HG03469 (cell line): ENCODE measurements around the gene SLC24A3.

Source experiments
- ATAC-seq: cut with Tn5 transposase; IDR thresholded peaks from one replicate; pipeline ENCODE4 v1.9.1; 2021; ENCODE audit warnings: mild to moderate bottlenecking, moderate library complexity, moderate number of reproducible peaks; ENCODE audit not compliant: unreplicated experiment

SLC24A3 gene

GRCh38 chr20:19212469-19212815, at the start of gene SLC24A3:
Gene SLC24A3, plus strand, starts transcription at chr20:19212642.
- ATAC-seq, result no peak

- no peak for ATAC-seq
Observed at GRCh38 chr20:19170148-19170547, 42.3 kb upstream of the SLC24A3 start.

GRCh38 chr20:19172637-19173036, 39.8 kb upstream of the SLC24A3 start:
- ATAC-seq, result no peak

GRCh38 chr20:19176470-19177052, 35.9 kb upstream of the SLC24A3 start:
- ATAC-seq, result no peak

GRCh38 chr20:19181552-19181951, 30.9 kb upstream of the SLC24A3 start:
- no peak for ATAC-seq

GRCh38 chr20:19185083-19185482, 27.4 kb upstream of the SLC24A3 start:
- ATAC-seq, result no peak

GRCh38 chr20:19193349-19193748, 19.1 kb upstream of the SLC24A3 start:
- ATAC-seq, result no peak

- no peak for ATAC-seq
Observed at GRCh38 chr20:19205981-19206396, 6.5 kb upstream of the SLC24A3 start.

GRCh38 chr20:19207541-19207940, 4.9 kb upstream of the SLC24A3 start:
- ATAC-seq, result no peak

- ATAC-seq, result no peak
Observed at GRCh38 chr20:19210391-19211155, 1.9 kb upstream of the SLC24A3 start.

GRCh38 chr20:19211252-19211651, 1.2 kb upstream of the SLC24A3 start:
- no peak for ATAC-seq

GRCh38 chr20:19211661-19212468, 577 bp upstream of the SLC24A3 start:
- no peak for ATAC-seq

GRCh38 chr20:19212821-19213502, 520 bp downstream of the SLC24A3 start:
- ATAC-seq, result no peak

- ATAC-seq, result no peak
Observed at GRCh38 chr20:19213946-19214490, 1.6 kb downstream of the SLC24A3 start.

GRCh38 chr20:19218411-19218810, 6.0 kb downstream of the SLC24A3 start:
- no peak for ATAC-seq

- ATAC-seq, result no peak
Observed at GRCh38 chr20:19222520-19223040, 10.1 kb downstream of the SLC24A3 start.

GRCh38 chr20:19223640-19224039, 11.2 kb downstream of the SLC24A3 start:
- no peak for ATAC-seq

GRCh38 chr20:19231359-19232035, 19.1 kb downstream of the SLC24A3 start:
- ATAC-seq, result no peak

- ATAC-seq, result no peak
Observed at GRCh38 chr20:19232997-19233794, 20.8 kb downstream of the SLC24A3 start.
